OCI-LY7 (cell line): ENCODE results near the gene KBTBD13. TPM values are rescaled to one million over a fixed set of nuclear protein-coding genes. Genes with fewer than 3 reads are reported as not detected.

Experiments
- BruUV-seq: library from RNA; stranded (reverse); fragments of 400-500 nt; replicated peaks from 2 replicates; lab custom pipeline; 2021; lab: Mats Ljungman, UMichigan
- CTCF ChIA-PET: fragments of 300-600 bp; sonication (Branson Sonifier 250); formaldehyde crosslinking; loops from one replicate; lab custom pipeline; 2022; ENCODE audit warnings: antibody characterized with exemption; ENCODE audit not compliant: unreplicated experiment; lab: Charles Lee
- POLR2A ChIA-PET: fragments of 300-600 bp; sonication (Branson Sonifier 250); formaldehyde crosslinking; loops from one replicate; lab custom pipeline; 2022; ENCODE audit warnings: antibody characterized with exemption; lab: Charles Lee
- DNase-seq: peaks from one replicate; pipeline ENCODE4 v3.0.0-alpha.2; 2015; ENCODE audit warnings: low spot score
- H2AFZ ChIP-seq: fragments of 200-600 bp; sonication (generic), shearing (Covaris generic); 2 replicates; pipeline ENCODE4 v1.6.1; 2014; ENCODE audit warnings: mild to moderate bottlenecking, antibody characterized with exemption, low read length, moderate library complexity
- H3K27ac ChIP-seq: fragments of 200-600 bp; sonication (generic); 2 replicates; pipeline ENCODE4 v1.5.1; 2014; ENCODE audit warnings: mixed run types, low read depth, mild to moderate bottlenecking, moderate library complexity, low read length, inconsistent platforms; ENCODE audit not compliant: poor library complexity, severe bottlenecking
- H3K36me3 ChIP-seq: fragments of 200-600 bp; sonication (generic); 2 replicates; pipeline ENCODE4 v1.6.1; 2014; ENCODE audit warnings: mild to moderate bottlenecking, antibody characterized with exemption, low read length, moderate library complexity, mixed read lengths; ENCODE audit not compliant: insufficient read depth
- H3K4me1 ChIP-seq: fragments of 200-600 bp; sonication (generic); 2 replicates; pipeline ENCODE4 v1.5.1; 2014; ENCODE audit warnings: mild to moderate bottlenecking, low read length; ENCODE audit not compliant: insufficient read depth, poor library complexity, severe bottlenecking
- H3K4me2 ChIP-seq: fragments of 200-600 bp; sonication (generic); 2 replicates; pipeline ENCODE4 v1.6.1; 2014; ENCODE audit warnings: mild to moderate bottlenecking, low read length
- H3K4me3 ChIP-seq: fragments of 200-600 bp; sonication (generic); 2 replicates; pipeline ENCODE4 v1.5.1; 2014; ENCODE audit warnings: mild to moderate bottlenecking, low read depth, low read length; ENCODE audit not compliant: poor library complexity, severe bottlenecking
- H3K79me2 ChIP-seq: fragments of 200-600 bp; sonication (generic); 2 replicates; pipeline ENCODE4 v1.6.1; 2016; ENCODE audit warnings: low read depth, mild to moderate bottlenecking, low read length, moderate library complexity, mixed read lengths; ENCODE audit not compliant: insufficient read depth
- H3K9me2 ChIP-seq: fragments of 200-600 bp; sonication (generic); 2 replicates; pipeline ENCODE4 v1.6.1; 2016; ENCODE audit warnings: mild to moderate bottlenecking, low read length, mixed read lengths; ENCODE audit not compliant: insufficient read depth
- H3K9me3 ChIP-seq: fragments of 200-600 bp; sonication (generic); 2 replicates; pipeline ENCODE4 v1.6.1; 2014; ENCODE audit warnings: mild to moderate bottlenecking, mixed run types, low read length, mixed read lengths
- H4K20me1 ChIP-seq: fragments of 200-600 bp; sonication (generic); 2 replicates; pipeline ENCODE4 v1.6.1; 2014; ENCODE audit warnings: mild to moderate bottlenecking, antibody characterized with exemption, low read length, moderate library complexity, mixed read lengths; ENCODE audit not compliant: insufficient read depth
- CTCF ChIP-seq: fragments of 200-600 bp; sonication (generic); conservative IDR thresholded peaks from 2 replicates; pipeline ENCODE4 v1.5.1; 2014; ENCODE audit warnings: mild to moderate bottlenecking, antibody characterized with exemption, low read length, moderate library complexity, mixed read lengths
- EZH2phosphoT487 ChIP-seq: fragments of 200-600 bp; sonication (generic); IDR thresholded peaks from 2 replicates; pipeline ENCODE4 v1.6.1; 2018; ENCODE audit warnings: low read depth, borderline replicate concordance, mild to moderate bottlenecking, mixed run types, antibody characterized with exemption, low read length, moderate library complexity, mixed read lengths
- intact Hi-C: fragments of 100-400 bp; cut with micrococcal nuclease; formaldehyde crosslinking; loops from one replicate; pipeline ENCODE4 v1.10.0; 2022; ENCODE audit not compliant: unreplicated experiment
- total RNA-seq, 2 experiments: library from RNA; depleted of rRNA in 1 of 2; stranded (reverse); fragments of >200 nt in 1 of 2; shearing (Covaris generic) in 1 of 2; gene quantifications; 2 replicates each; pipeline ENCODE4 v1.2.3, GENCODE V29; 2014 to 2022

Gene KBTBD13
- total RNA-seq, 2 experiments from 2014 or later = not detected

- no peaks in the 10 kb centered on the region for H3K4me1 ChIP-seq
- no peaks in the 10 kb centered on the region for H3K9me2 ChIP-seq
- no peak overlapping the region for H3K4me2 ChIP-seq
- H4K20me1 ChIP-seq = no peaks in the 10 kb centered on the region
- intact Hi-C loops = no loop called here
- ChIA-PET CTCF (interaction anchor here (0.6 kb wide), 1 partner anchor 331 kb away, joined by 15 read pairs; no protein-coding TSS in a partner anchor), POLR2A (no interaction called here)
- H3K79me2 ChIP-seq = no peaks in the 10 kb centered on the region
- no peak for DNase-seq
- BruUV-seq = no TSS peak
- no peak overlapping the region for H3K4me3 ChIP-seq
- H3K9me3 ChIP-seq = no peaks in the 10 kb centered on the region
- H2AFZ ChIP-seq = no peak overlapping the region
- no peaks in the 10 kb centered on the region for H3K36me3 ChIP-seq
- TF ChIP-seq EZH2phosphoT487 (no peak), CTCF (no peak)
- H3K27ac ChIP-seq = no peak overlapping the region
Measured at GRCh38 chr15:65089206-65089824, 12.8 kb downstream of the KBTBD13 start.

GRCh38 chr15:65091946-65092770 lies 15.6 kb downstream of the KBTBD13 start:
- H3K36me3 ChIP-seq = peaks cover 1% of the 10 kb centered on the region; the same call in 1 of the 2 replicates
- no peak overlapping the region for H3K4me2 ChIP-seq
- no peaks in the 10 kb centered on the region for H3K79me2 ChIP-seq
- H3K4me3 ChIP-seq = no peak overlapping the region
- no peaks in the 10 kb centered on the region for H3K4me1 ChIP-seq
- no peak overlapping the region for H2AFZ ChIP-seq
- no peak overlapping the region for H3K27ac ChIP-seq
- no peaks in the 10 kb centered on the region for H3K9me2 ChIP-seq
- intact Hi-C loops = no loop called here
- H3K9me3 ChIP-seq = no peaks in the 10 kb centered on the region
- DNase-seq = no peak
- TF ChIP-seq EZH2phosphoT487 (no peak), CTCF (no peak)
- no TSS peak for BruUV-seq
- no peaks in the 10 kb centered on the region for H4K20me1 ChIP-seq
- CTCF ChIA-PET = no interaction called here
- POLR2A ChIA-PET = no interaction called here
